HG03575 (cell line): ENCODE data around the gene PAX9.

ENCODE experiments used
- ATAC-seq: cut with Tn5 transposase; IDR thresholded peaks from one replicate; pipeline ENCODE4 v1.9.1; 2021; ENCODE audit not compliant: unreplicated experiment, insufficient number of reproducible peaks, low FRiP score; ENCODE audit errors: extremely low read depth

The PAX9 gene

DNA sequence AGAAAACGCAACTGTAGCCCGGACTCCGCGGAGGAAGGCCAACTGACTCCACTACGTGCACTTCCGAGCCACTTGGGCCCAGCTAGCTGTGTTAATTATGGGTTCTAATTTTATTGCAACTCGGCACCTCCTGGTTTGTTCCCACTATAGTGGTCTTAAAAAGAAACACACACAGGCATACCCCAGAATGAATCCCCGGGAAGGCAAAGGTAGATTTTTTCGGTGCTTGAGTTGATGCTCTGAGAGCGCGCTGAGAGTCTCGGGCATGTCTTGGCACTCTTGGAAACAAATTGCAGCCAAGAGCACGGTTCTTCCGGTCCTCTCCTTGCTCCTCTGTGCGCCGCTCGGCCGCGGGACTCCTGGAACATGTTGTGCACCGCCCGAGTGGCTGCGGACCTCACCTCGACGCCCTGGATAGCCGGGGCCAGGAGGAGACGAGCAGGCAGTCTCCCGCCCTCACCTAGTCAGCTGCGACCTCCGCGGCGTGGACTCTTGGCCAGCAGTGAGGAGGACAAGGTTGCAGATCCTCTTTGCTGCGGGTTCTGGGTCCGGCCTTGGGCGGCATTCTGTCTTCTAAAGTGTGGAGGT, 6.8 kb upstream of the PAX9 start:
- no peak for ATAC-seq

DNA sequence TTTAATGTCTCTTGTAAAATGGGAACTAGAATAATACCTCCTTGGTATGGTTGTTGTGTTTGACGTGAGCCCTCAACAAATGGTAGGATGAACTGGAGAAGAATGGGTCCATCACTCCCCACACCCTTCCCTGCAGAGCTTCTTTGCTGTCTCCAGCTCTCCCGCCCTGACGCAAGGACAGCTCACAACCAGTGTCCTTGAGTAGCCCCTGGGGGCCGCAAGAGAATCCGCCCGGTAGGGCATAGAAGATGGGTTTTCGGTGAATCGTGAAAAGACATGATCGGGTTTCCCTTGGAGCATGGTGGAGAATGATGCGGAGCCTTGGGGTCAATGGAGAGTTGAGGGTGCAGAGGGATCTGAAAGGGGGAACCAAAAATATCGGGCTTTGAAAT, 6.1 kb upstream of the PAX9 start:
- no peak for ATAC-seq

DNA sequence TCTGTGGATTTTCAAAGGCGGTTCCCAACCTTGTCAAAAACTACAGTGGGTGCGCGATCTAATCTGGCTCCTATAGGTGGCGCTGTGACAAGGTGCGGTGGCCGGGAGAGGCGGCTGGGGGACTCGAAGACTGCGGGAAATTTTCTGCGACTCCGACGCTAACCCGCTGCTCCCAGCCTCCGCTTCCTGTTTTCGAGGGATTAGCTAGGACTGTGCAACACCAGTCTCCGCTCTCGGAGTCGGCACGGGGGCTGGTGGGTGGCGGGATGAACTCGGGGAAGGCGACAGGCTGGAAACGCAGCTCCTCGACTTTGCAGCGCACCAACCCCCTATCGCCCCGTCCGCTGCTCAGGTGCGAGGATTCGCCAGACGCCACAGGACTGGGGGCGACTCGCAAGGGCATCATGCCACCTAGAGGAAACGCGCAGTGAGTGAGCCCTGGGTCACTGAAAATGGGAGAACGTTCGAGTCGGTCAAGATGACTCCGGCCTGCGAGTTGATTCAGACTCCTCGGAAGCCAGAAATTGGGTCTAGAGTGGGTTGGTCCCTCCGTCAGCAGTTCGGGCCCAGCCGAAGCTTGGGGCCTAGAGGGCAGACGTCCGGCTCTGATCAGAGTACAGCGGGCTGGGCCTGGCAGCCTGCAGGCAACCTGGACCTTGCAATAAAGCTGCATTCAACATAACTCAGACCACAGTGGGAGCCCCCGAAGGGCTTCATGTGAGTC, 5.5 kb upstream of the PAX9 start:
- ATAC-seq = no peak

DNA sequence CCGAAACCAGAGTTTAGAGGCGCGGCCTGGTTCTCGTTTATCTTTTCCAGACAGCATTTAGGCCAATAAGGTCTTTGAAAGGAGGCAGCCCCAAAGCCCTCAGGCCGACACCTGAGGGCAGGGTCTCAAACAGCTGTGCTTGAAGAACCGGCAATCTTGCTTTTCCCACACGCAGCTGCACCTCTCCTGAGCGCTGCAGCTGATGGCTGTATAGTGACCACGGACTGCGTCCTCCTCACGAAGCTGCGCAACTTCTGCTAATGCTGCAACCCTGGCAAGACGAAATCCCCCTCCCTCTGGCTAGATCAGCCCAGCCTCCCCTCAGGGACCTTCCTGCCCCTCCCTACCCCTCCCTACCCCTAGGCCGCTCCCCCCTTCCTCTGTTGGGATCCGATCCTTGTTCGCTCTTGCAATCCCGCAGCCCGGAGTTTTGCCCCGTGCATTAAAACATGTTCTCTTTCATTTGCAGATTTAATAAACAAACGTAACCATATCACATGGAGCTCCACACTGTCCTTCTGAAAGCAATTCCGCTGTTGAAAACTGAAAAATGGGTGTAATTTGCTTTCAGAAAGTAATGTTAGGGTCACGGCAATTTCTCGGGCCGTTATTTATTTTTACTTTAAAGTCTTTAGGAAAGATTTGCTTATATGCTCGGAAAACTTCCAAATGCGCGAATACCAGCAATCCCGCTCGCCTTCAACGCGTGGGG, 4.8 kb upstream of the PAX9 start:
- no peak for ATAC-seq

DNA sequence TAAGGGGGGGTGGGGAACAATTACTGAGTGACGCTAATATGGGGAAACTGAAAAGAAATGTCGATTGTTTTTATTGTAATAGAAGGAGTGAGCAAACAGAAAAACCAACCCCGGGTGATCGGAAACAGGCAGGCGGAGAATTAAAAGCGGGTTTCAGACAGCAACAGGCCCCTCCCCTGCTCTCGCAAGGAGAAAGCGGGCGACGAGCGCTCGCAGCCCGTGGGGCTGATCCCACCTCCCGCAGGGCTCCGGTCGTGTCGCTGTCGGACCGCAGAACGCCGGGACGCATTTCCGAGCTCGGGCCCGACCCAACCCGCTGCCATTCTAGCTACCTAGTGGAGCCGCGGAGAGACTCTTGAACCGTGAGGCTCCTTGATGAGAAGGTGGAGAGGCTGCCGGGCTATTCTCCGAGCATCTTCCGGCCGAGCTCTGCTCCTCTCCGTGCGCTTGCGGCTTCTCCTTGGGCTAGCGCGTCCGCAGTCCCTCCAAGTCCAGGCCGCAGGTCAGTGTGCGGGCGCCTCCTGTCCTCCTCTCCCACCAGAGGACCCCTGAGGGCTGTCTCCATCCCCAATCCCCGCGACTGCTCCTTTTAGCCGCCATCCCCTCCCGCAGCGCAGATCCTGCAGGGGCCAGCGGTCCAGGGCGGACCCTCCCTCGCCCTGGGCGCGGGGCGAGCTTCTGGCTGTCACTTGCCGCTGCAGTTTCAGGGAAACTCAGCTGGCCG, 4.1 kb upstream of the PAX9 start:
- ATAC-seq = no peak

DNA sequence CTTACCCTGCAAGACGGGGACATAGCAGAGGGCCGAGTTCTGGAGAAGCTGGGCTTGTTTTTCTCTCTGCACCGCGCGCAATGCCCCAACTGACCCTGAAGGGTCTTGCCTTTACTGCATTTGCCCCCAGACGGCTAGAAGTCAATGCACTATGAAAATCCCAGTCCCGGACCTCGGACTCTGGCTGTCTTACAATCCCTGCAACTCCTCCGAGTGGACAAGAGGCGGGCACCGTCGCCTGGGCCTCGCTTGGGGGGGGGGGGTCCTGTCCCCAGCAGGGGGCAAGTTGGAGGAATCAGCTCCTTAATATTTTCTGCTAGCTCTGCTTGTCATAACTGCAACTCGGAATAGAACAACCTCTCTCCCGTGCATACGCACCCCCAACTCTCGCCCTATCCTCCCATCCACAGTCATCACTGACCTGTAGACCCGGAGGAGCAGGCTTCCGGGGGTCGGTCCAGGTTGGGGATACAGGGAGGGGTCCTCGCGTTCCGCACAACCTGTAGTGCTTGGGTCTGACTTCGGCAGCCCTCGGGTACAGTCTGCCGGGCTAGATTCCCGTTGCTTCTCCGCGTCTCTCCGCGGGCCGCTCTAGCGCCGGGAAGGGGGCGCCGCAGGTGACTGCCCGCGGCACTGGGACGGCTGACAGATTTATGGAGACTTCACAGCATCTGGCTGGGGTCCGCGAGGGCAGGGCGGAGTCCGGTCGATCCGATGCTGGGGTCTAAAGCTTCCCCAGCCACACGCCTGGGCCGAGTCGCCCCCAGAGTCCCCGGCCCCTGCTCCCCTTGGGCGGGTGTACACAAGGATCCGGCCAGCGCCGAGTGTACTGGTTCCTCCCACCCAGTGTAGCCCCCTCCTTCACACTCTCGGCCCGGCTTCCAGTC, 3.3 kb upstream of the PAX9 start:
- no peak for ATAC-seq

DNA sequence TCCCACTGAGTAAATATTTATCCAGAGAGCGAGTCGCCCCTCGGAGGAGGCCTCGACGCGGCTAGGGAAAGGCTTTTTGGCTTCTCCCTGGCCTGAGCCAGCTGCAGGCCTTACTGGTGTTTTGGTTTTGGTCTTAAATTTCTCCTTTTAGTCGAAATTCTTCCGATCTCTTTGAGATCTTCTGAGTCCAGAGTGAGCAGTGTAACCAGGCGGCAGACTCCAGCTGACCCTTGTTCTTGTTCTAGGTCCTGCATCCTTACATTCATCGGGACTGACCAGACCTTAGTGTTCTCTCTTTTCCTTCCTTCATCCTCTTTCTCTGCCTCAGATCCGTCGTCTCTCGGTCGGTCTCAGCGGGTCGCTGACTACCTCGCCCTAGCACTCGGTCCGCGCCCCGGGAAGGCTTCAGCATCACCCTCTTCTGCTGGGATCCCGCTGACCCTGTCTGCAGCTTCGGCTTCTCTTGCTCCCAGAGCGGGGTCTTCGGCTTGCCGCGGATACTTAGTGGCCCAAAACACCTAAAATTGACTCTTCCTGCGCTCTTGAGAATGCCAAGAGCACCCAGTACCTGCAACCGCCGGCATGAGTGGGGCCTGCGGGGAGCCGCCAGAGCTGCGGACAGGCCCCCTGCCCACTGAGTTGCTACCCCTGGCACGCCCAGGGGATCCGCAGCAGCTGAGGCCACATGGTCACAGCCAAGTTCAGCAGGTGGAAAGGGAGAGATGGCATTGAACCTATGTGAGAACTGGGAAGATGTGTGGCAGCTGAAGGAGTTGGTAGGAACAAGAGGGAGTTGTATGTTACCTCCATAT, 2.4 kb upstream of the PAX9 start:
- ATAC-seq = no peak

DNA sequence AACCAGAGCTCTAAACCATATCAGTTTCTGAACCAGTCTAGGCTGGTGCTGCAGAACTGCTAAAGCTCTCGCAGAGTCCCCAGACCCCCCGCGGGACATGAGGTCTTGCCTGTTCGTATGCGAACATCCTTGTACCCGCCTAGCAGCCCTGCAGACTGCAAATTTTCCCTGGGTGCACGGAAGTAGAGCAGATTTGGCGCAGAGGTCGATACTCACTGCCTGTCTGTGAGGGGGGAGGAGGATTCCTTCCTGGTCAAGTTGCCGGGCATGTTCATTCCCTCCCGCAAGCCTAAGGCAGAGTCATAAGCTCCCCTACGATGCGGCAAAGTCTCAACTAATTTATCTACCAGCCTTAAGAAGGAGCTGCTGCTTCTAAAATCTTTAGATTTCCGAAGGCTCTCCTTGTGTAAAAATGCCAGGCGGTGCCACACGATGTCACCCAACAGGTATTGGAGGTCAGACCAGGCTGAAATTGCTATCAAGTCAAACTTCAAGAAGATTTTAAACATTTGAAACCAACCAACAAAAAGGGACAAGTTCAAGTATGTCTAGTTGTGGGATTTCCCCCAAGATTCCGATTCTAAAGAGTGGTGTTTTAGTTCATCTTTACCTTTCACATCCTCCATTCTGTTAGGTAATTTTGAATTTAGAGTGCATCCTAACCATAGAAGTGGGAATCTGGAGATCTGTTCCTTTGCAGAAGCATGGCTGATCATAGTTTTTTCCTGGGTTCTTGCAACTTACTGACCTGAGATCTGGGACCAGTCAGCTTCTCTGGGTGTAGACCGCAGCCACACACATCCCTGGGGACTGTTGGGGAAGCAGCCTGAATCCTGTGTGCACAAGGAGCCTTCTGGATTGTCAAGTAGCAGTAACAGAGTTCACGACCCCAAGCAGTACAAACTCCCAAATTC, 1.6 kb upstream of the PAX9 start:
- no peak for ATAC-seq

DNA sequence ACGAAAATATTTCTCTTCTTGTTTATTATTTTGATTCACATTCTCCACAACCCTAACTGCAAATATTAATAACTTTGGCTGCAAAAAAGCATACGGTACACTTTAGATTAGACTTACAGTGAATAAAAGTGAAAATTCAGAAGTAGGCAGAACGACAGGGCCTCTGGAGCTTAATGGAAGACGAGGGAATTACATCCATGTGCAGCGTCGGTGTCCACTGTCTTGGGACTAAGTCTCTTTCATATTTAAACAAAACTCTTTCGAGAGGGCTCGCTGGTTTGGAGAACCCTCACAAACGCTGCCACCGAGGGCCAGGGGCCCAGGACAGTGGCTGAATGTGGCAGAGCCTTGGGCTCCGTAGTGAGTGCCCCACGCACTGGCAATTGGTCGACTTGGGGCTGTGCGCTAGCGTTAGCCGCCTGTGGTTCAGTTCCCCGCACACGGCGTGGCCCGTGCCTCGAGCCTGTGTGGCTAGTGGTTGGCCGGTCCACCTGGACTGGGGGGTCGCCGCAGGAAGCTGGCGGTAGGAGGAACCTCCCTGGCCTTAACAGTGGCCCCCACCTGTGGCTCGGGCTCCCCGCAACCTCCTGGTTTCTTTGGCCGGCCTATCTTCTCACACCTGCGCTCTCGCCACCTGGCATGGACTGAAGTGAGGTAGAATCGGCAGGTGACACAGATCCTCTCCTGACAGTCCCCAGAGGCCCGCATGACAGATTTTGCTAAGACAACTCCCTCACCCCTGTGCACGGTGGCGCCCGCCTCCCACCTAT, 739 bp upstream of the PAX9 start:
- ATAC-seq = no peak

DNA sequence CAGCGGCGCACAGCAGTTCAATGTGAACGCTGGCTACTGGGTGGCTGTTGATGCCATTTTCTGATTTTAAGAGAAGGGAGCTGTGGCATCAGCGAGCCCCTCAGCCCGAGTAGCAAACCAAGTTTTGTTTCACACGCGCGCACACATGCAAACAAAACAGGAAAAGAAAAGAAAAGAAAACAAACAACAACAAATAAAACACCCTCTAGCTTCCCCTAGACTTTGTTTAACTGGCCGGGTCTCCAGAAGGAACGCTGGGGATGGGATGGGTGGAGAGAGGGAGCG, 540 bp downstream of the PAX9 start:
- no peak for ATAC-seq

DNA sequence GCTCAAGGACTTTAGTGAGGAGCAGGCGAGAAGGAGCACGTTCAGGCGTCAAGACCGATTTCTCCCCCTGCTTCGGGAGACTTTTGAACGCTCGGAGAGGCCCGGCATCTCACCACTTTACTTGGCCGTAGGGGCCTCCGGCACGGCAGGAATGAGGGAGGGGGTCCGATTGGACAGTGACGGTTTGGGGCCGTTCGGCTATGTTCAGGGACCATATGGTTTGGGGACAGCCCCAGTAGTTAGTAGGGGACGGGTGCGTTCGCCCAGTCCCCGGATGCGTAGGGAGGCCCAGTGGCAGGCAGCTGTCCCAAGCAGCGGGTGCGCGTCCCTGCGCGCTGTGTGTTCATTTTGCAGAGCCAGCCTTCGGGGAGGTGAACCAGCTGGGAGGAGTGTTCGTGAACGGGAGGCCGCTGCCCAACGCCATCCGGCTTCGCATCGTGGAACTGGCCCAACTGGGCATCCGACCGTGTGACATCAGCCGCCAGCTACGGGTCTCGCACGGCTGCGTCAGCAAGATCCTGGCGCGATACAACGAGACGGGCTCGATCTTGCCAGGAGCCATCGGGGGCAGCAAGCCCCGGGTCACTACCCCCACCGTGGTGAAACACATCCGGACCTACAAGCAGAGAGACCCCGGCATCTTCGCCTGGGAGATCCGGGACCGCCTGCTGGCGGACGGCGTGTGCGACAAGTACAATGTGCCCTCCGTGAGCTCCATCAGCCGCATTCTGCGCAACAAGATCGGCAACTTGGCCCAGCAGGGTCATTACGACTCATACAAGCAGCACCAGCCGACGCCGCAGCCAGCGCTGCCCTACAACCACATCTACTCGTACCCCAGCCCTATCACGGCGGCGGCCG, 1.1 kb downstream of the PAX9 start:
- no peak for ATAC-seq

DNA sequence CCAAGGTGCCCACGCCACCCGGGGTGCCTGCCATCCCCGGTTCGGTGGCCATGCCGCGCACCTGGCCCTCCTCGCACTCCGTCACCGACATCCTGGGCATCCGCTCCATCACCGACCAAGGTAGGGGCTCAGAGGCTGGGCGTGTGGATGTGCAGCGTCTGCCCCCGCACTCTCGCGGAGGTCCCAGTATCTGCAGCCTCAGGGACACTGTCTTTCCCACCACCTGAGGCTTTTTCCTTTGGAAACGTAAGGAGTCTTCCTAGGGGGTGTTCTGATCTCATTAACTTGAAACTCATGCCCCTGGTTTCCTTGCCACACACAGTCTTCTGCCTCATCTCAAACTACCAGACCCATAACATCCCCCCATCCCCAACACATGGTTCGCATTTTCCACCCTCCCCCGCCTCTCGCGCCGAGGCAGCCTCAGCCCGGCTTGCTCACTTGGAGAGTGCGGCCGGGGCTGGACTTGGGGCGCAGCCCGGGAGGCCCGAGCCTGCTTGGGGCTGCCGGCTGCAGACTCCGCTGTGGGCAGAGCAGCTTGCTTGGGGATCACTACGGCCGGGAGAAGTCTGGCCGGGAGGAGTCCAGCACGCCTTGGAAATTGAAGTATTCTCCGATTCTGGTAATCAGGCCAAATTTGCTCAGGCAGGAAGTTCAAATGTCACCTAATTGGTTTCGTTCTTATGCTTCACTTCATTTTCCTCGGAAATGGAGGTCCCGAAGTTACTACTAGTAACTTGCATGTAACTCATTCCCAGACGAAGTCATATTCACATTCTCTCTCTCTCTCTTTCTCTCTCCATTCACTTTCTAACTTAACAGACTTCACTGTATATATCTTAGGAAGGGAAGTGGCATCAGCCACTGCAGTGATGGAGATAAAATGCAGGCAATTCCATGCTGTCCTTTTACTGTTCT, 2.0 kb downstream of the PAX9 start:
- no peak for ATAC-seq

DNA sequence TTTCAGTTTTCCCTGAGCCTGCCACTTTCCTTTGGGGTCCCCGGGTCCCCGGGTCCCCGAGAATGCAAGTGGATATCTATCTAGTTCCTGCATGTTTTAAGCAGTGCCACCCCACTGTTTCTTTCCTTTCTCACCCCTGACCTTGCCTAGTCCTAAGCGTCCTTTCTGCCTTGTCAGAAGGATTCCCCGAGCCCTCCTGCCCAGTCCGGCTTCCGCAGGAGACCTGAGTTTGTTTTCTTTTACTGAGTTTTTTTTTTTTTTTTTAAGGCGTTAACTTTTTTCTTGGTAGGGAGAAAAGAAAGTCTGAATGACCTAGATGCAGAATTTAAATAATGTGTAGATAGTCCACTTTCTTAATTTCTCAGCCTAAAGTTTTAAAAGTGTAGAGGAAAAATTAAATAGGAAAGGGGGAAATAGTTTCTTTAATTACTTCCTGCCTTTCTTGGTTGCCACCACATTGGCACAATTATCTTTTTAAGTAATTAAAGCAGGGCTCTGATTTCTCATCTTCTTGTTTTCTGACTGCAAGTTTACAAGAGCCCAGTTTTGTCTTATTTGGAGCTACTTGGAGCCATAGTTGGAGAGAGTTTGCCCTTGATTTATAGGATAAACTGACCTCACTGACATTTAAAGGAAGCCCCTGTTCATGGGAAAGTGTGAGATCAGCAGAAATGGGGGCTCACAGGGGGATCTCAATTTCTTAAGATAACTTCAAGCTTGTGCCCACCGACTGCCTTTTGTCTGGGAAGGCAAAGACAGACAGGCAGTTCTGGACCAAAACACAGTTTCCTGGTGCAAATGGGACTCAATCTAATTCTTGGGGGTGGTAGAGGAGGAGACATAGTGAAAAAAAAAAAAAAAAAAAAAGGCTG, 2.9 kb downstream of the PAX9 start:
- no peak for ATAC-seq

DNA sequence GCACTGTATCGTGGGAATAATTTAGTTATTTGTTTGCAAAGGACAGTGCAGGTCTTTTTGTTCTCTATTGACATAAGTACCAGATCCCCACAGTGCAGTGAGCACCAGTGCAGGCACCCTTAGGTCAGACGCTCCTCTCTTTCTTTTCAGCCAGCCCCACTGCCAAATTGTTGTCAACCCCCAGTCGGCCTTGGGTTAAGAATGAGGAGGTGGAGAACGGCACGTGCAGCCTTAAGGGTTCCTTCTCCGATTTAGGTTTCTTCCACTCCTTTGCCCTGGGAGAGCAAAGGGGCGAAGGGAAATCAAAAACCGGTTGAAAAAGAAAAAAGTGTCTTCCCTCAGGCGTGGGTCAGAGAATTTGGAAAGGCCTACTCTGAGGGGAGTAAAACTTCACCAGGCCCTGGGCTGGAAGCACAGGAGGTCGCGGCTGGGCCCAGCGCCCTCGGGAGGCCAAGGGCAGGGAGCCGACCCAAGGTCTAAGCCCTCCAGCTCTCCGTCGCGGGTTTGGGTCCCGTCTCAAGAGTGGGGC, 4.3 kb downstream of the PAX9 start:
- no peak for ATAC-seq
